Panc1 (cell line): ENCODE data around the gene PITX2. TPM values are rescaled to one million over a fixed set of nuclear protein-coding genes. Genes with fewer than 3 reads are reported as not detected.

Experiments used
- ATAC-seq: fragments of 200-7000 bp; cut with Tn5 transposase; 2 replicates; pipeline ENCODE4 v1.9.1; 2020; ENCODE audit warnings: mild to moderate bottlenecking, moderate library complexity
- BruUV-seq: library from RNA; stranded (reverse); fragments of 400-500 nt; replicated peaks from 2 replicates; lab custom pipeline; 2021; lab: Mats Ljungman, UMichigan
- CTCF ChIA-PET: fragments of 300-600 bp; sonication (Branson Sonifier 250); formaldehyde crosslinking; loops from one replicate; lab custom pipeline; 2022; ENCODE audit warnings: antibody characterized with exemption; lab: Charles Lee
- POLR2A ChIA-PET: fragments of 300-600 bp; sonication (Branson Sonifier 250); formaldehyde crosslinking; loops from one replicate; lab custom pipeline; 2022; ENCODE audit warnings: antibody characterized with exemption; lab: Charles Lee
- DNase-seq: peaks from one replicate; pipeline ENCODE4 v3.0.0-alpha.2; 2010; ENCODE audit warnings: low read depth, low spot score
- H3K27ac ChIP-seq: 2 replicates; pipeline ENCODE4 v1.5.1; 2011; ENCODE audit warnings: mild to moderate bottlenecking, low read length, inconsistent platforms
- H3K27me3 ChIP-seq: fragments of 200-500 bp; sonication (Bioruptor generic); 2 replicates; pipeline ENCODE4 v1.6.0; 2014; ENCODE audit warnings: low read length, inconsistent platforms; ENCODE audit not compliant: control insufficient read depth, insufficient read depth
- H3K36me3 ChIP-seq: fragments of 200-500 bp; sonication (Bioruptor generic); 2 replicates; pipeline ENCODE4 v1.5.1; 2014; ENCODE audit warnings: inconsistent platforms, mild to moderate bottlenecking, low read length, moderate library complexity; ENCODE audit not compliant: control insufficient read depth, insufficient read depth
- H3K4me1 ChIP-seq: 2 replicates; pipeline ENCODE4 v1.5.1; 2011; ENCODE audit warnings: inconsistent platforms, mild to moderate bottlenecking, low read length, moderate library complexity; ENCODE audit not compliant: control insufficient read depth, insufficient read depth
- H3K4me3 ChIP-seq, 2 experiments: 2 replicates each; pipeline ENCODE4 v1.5.1; 2011 to 2012; ENCODE audit warnings: low read depth in 2 of 2, low read length in 2 of 2, mild to moderate bottlenecking in 2 of 2, inconsistent platforms in 1 of 2, moderate library complexity in 1 of 2
- H3K9me3 ChIP-seq: fragments of 200-500 bp; sonication (Bioruptor generic); 2 replicates; pipeline ENCODE4 v1.5.1; 2014; ENCODE audit warnings: low read depth, mild to moderate bottlenecking, inconsistent platforms, low read length, moderate library complexity; ENCODE audit not compliant: control insufficient read depth, insufficient read depth
- CTCF ChIP-seq: fragments of 450-650 bp; IDR thresholded peaks from 2 replicates; pipeline ENCODE4 v1.5.1; 2017; ENCODE audit warnings: mild to moderate bottlenecking
- POLR2AphosphoS5 ChIP-seq: IDR thresholded peaks from 2 replicates; pipeline ENCODE4 v1.6.1; 2012; ENCODE audit warnings: mild to moderate bottlenecking, low read depth, low read length, moderate library complexity
- REST ChIP-seq, 2 experiments: IDR thresholded peaks; 2 replicates each; pipeline ENCODE4 v1.6.1; 2011 to 2012; ENCODE audit warnings: low read depth in 2 of 2, control low read depth in 1 of 2, low read length in 1 of 2, mild to moderate bottlenecking in 1 of 2, moderate library complexity in 1 of 2; ENCODE audit not compliant: insufficient read depth in 1 of 2
- SIN3A ChIP-seq: IDR thresholded peaks from 2 replicates; pipeline ENCODE4 v1.6.1; 2012; ENCODE audit warnings: low read depth, mild to moderate bottlenecking, low read length, moderate library complexity, borderline replicate concordance; ENCODE audit not compliant: insufficient read depth
- TCF7L2 ChIP-seq: IDR thresholded peaks from 2 replicates; pipeline ENCODE4 v1.6.1; 2011; ENCODE audit warnings: mild to moderate bottlenecking, low read depth, low read length, inconsistent platforms
- in situ Hi-C: cut with HindIII; loops from 2 replicates; pipeline ENCODE4 v1.10.0; 2016; ENCODE audit warnings: low sequenced_read_pairs, low pct_unique_long_range_greater_than_20kb
- intact Hi-C: fragments of 100-400 bp; cut with micrococcal nuclease; formaldehyde crosslinking; loops from one replicate; pipeline ENCODE4 v1.10.0; 2022; ENCODE audit not compliant: unreplicated experiment
- total RNA-seq: library from RNA; stranded (reverse); gene quantifications from one replicate; pipeline ENCODE4 v1.2.1, GENCODE V29; 2021; ENCODE audit not compliant: unreplicated experiment

Gene PITX2
- total RNA-seq, 1 experiment from 2014 or later, result 0.44 TPM

- no peaks in the 10 kb centered on the region for H3K4me1 ChIP-seq
- ChIA-PET POLR2A (no interaction called here), CTCF (no interaction called here)
- no peaks in the 10 kb centered on the region for H3K9me3 ChIP-seq
- ATAC-seq (no peak), DNase-seq (no peak)
- BruUV-seq, result no TSS peak
- H3K27me3 ChIP-seq, result no peaks in the 10 kb centered on the region
- intact Hi-C loops (no loop called here), in situ Hi-C loops (no loop called here)
- H3K4me3 ChIP-seq, result no peak overlapping the region
- no peak for TF ChIP-seq CTCF
- TF ChIP-seq REST (IDR thresholded peaks at IDR 0.05; ENCODE audit: insufficient read depth in 1 of 2, low read depth in 2 of 2, low read length in 1 of 2), result no peak
- TF ChIP-seq SIN3A, result no peak
- TF ChIP-seq POLR2AphosphoS5, result no peak
- TF ChIP-seq TCF7L2, result no peak
- H3K27ac ChIP-seq, result no peak overlapping the region
- H3K36me3 ChIP-seq, result no peaks in the 10 kb centered on the region
These were observed 17.7 kb upstream of the PITX2 start for GRCh38 chr4:110640576-110640975.

GRCh38 chr4:110639207-110640090, 16.6 kb upstream of the PITX2 start:
- TF ChIP-seq POLR2AphosphoS5, result no peak
- TF ChIP-seq CTCF, result no peak
- no peak for TF ChIP-seq REST (IDR thresholded peaks at IDR 0.05; ENCODE audit: insufficient read depth in 1 of 2, low read depth in 2 of 2, low read length in 1 of 2)
- TF ChIP-seq TCF7L2, result no peak
- TF ChIP-seq SIN3A, result no peak
- BruUV-seq, result no TSS peak
- Histone ChIP-seq H3K4me1 (no peaks in the 10 kb centered on the region), H3K36me3 (no peaks in the 10 kb centered on the region), H3K27me3 (no peaks in the 10 kb centered on the region), H3K4me3 (no peak overlapping the region), H3K27ac (no peak overlapping the region), H3K9me3 (no peaks in the 10 kb centered on the region)
- ChIA-PET POLR2A (no interaction called here), CTCF (no interaction called here)
- intact Hi-C loops (no loop called here), in situ Hi-C loops (no loop called here)
- DNase-seq (no peak), ATAC-seq (no peak)
